ENCODE data around the gene GIPR.
A peak's percentile ranks its signal among the peaks of the same experiment; 100 is the strongest.

Gene GIPR

GRCh38 chr19:45667620-45668341 is at the start of gene GIPR:
Gene GIPR (plus strand): TSS chr19:45668221. CDS start chr19:45669521, 1,300 bp downstream.
- Histone ChIP-seq H3K9me3 (ENCODE audit: control insufficient read depth, insufficient read depth, low read depth, low read length) (no peaks in the 10 kb centered on the region), H3K36me3 (ENCODE audit: control insufficient read depth in 2 of 2, insufficient read depth in 1 of 2, low read length in 2 of 2) (no peaks in the 10 kb centered on the region; a peak in 1 of 3 replicates), H3K4me3 (ENCODE audit: low read depth, low read length) (peak within 1 kb of the TSS; percentile 48), H3K4me1 (ENCODE audit: control insufficient read depth, insufficient read depth, low read length) (peaks cover 10% of the 10 kb centered on the region), H3K27ac (ENCODE audit: extremely low read depth, low read depth, low read length) (no peak within 1 kb of the TSS; the same call in 1 of the 2 replicates)
- ChIA-PET CTCF (interaction anchor here (0.6 to 4.8 kb wide), 5 partner anchors 10 to 201 kb away, joined by 3 to 31 read pairs (median 4); no protein-coding TSS in a partner anchor), POLR2A (interaction anchor here (0.7 to 3.1 kb wide), 4 partner anchors 14 to 83 kb away, joined by 3 to 8 read pairs (median 4); partner anchors contain the start of genes QPCTL and SNRPD2)
- TF ChIP-seq ZXDB (tag by site-specific recombination; IDR thresholded peaks at IDR 0.05) (0 out of 2 replicates have a peak, but pooled peaks have one; percentile 15), BCL11A (tag by site-specific recombination; IDR thresholded peaks at IDR 0.05; ENCODE audit: low read depth) (0 out of 2 replicates have a peak, but pooled peaks have one; percentile 15), SCRT2 (tag by site-specific recombination; IDR thresholded peaks at IDR 0.05) (0 out of 2 replicates have a peak, but pooled peaks have one; percentile 28), ZEB2 (tag by site-specific recombination; IDR thresholded peaks at IDR 0.05) (0 out of 2 replicates have a peak, but pooled peaks have one; percentile 11), ZFHX2 (tag by site-specific recombination; conservative IDR thresholded peaks at IDR 0.05) (peak; percentile 36; the same call in 1 of the 2 replicates), SP2 (tag by site-specific recombination; IDR thresholded peaks at IDR 0.05) (peak; percentile 72), ZNF623 (tag by site-specific recombination; IDR thresholded peaks at IDR 0.05) (no peak), ZNF692 (tag by site-specific recombination; IDR thresholded peaks at IDR 0.05) (0 out of 2 replicates have a peak, but pooled peaks have one; percentile 19), GLIS1 (tag by site-specific recombination; IDR thresholded peaks at IDR 0.05) (peak; percentile 41; the same call in 1 of the 2 replicates), SP3 (tag by site-specific recombination; IDR thresholded peaks at IDR 0.05) (peak; percentile 71), ZNF76 (tag by site-specific recombination; IDR thresholded peaks at IDR 0.05; ENCODE audit: borderline replicate concordance, low read depth) (peak; percentile 45), ZNF600 (tag by site-specific recombination; IDR thresholded peaks at IDR 0.05) (peak; percentile 22; the same call in 1 of the 2 replicates), ZNF2 (tag by site-specific recombination; IDR thresholded peaks at IDR 0.05) (no peak), HIC1 (tag by site-specific recombination; IDR thresholded peaks at IDR 0.05) (peak; percentile 76; the same call in 1 of the 2 replicates), KLF9 (tag by site-specific recombination; IDR thresholded peaks at IDR 0.05; ENCODE audit: low read depth) (peak; percentile 70), ZNF423 (tag by site-specific recombination; IDR thresholded peaks at IDR 0.05) (no peak)

- H3K4me1 ChIP-seq (ENCODE audit: control insufficient read depth, insufficient read depth, low read length), result no peaks in the 10 kb centered on the region
- no peak overlapping the region for H3K4me3 ChIP-seq (ENCODE audit: low read depth, low read length)
- H3K27ac ChIP-seq (ENCODE audit: extremely low read depth, low read depth, low read length), result no peak overlapping the region
- ChIA-PET CTCF (no interaction called here), POLR2A (no interaction called here)
- H3K36me3 ChIP-seq (ENCODE audit: control insufficient read depth in 2 of 2, insufficient read depth in 1 of 2, low read length in 2 of 2), result peaks cover 32 to 58% of the 10 kb centered on the region in 2 experiments; a peak in 2 of 3 replicates
- no peaks in the 10 kb centered on the region for H3K9me3 ChIP-seq (ENCODE audit: control insufficient read depth, insufficient read depth, low read depth, low read length)
- no peak for TF ChIP-seq ZNF692 (tag by site-specific recombination; IDR thresholded peaks at IDR 0.05)
- TF ChIP-seq TSHZ1 (tag by site-specific recombination; IDR thresholded peaks at IDR 0.05; ENCODE audit: borderline replicate concordance), result no peak
- no peak for TF ChIP-seq ZFP41 (tag by site-specific recombination; IDR thresholded peaks at IDR 0.05; ENCODE audit: borderline replicate concordance)
- no peak for TF ChIP-seq ZNF707 (tag by site-specific recombination; IDR thresholded peaks at IDR 0.05)
- no peak for TF ChIP-seq ZNF837 (tag by site-specific recombination; IDR thresholded peaks at IDR 0.05)
- TF ChIP-seq HOXA7 (CRISPR knock-in tag; IDR thresholded peaks at IDR 0.05; ENCODE audit: borderline replicate concordance), result no peak
- TF ChIP-seq ZNF324 (tag by site-specific recombination; IDR thresholded peaks at IDR 0.05), result no peak
- no peak for TF ChIP-seq ZNF221 (tag by site-specific recombination; IDR thresholded peaks at IDR 0.05; ENCODE audit: borderline replicate concordance)
- no peak for TF ChIP-seq MYNN (tag by site-specific recombination; IDR thresholded peaks at IDR 0.05; ENCODE audit: borderline replicate concordance)
- TF ChIP-seq ZNF391 (tag by site-specific recombination; IDR thresholded peaks at IDR 0.05; ENCODE audit: borderline replicate concordance, low read depth), result no peak
- no peak for TF ChIP-seq OVOL3 (tag by site-specific recombination; IDR thresholded peaks at IDR 0.05)
Observed at GRCh38 chr19:45621389-45621788, 46.6 kb upstream of the GIPR start.
